Endothelial cell (in vitro differentiated cells): ENCODE measurements around the gene MB. TPM values are rescaled to one million over a fixed set of nuclear protein-coding genes. Genes with fewer than 3 reads are reported as not detected.

Experiments used
- DNase-seq: peaks from one replicate; pipeline ENCODE4 v3.0.0; 2021; ENCODE audit warnings: low spot score
- H3K27ac Mint-ChIP-seq: one replicate; pipeline ENCODE4 v1.8.0; 2021; ENCODE audit warnings: mixed read lengths, inconsistent platforms; ENCODE audit not compliant: unreplicated experiment
- H3K27me3 Mint-ChIP-seq: one replicate; pipeline ENCODE4 v1.8.0; 2021; ENCODE audit warnings: mild to moderate bottlenecking, moderate library complexity, mixed read lengths, inconsistent platforms; ENCODE audit not compliant: unreplicated experiment
- H3K36me3 Mint-ChIP-seq: one replicate; pipeline ENCODE4 v1.8.0; 2021; ENCODE audit warnings: mild to moderate bottlenecking, low read depth, mixed read lengths, inconsistent platforms; ENCODE audit not compliant: unreplicated experiment
- H3K4me1 Mint-ChIP-seq: one replicate; pipeline ENCODE4 v1.8.0; 2021; ENCODE audit warnings: mild to moderate bottlenecking, mixed read lengths, inconsistent platforms; ENCODE audit not compliant: unreplicated experiment
- H3K4me3 Mint-ChIP-seq: one replicate; pipeline ENCODE4 v1.8.0; 2021; ENCODE audit warnings: mild to moderate bottlenecking, mixed read lengths, inconsistent platforms; ENCODE audit not compliant: unreplicated experiment
- H3K9me3 Mint-ChIP-seq: one replicate; pipeline ENCODE4 v1.8.0; 2021; ENCODE audit warnings: mixed read lengths, inconsistent platforms; ENCODE audit not compliant: unreplicated experiment
- total RNA-seq: library from RNA; stranded (reverse); fragmentation: NEBNext Ultra II Directional; extraction: Animal tissue kit (Norgen Biotek cat#: 25700); gene quantifications from one replicate; pipeline ENCODE4 v1.2.1, GENCODE V29; 2021; ENCODE audit not compliant: unreplicated experiment
- TF ChIP-seq, protein P1 (sequence below): fragments of 200-600 bp; sonication (generic); IDR thresholded peaks from one replicate; pipeline ENCODE4 v1.5.0; 2021; ENCODE audit warnings: antibody characterized with exemption; ENCODE audit not compliant: unreplicated experiment

MB gene
- total RNA-seq, 1 donor from 2014 or later: not detected

DNA sequence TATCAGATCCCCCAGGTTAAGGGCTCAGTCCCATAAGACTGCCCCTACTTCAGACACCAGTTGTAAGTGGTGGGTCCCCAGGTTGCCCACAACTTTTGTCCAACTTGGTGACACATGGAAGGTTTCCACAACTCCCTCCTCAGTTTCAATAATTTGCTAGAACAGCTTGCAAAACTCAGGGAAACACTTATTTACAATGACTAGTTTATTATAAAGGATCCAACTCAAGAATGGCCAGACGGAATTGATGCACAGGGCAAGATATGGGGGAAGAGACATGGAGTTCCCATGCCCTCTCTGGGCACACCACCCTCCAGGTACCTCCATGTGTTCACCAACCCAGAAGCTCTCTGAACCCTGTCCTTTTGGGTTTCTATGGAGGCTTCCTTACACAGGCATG lies 36.7 kb upstream of the MB start:
- H3K27me3 Mint-ChIP-seq: no peaks in the 10 kb centered on the region
- H3K4me1 Mint-ChIP-seq: no peaks in the 10 kb centered on the region
- TF ChIP-seq, protein P1, sequence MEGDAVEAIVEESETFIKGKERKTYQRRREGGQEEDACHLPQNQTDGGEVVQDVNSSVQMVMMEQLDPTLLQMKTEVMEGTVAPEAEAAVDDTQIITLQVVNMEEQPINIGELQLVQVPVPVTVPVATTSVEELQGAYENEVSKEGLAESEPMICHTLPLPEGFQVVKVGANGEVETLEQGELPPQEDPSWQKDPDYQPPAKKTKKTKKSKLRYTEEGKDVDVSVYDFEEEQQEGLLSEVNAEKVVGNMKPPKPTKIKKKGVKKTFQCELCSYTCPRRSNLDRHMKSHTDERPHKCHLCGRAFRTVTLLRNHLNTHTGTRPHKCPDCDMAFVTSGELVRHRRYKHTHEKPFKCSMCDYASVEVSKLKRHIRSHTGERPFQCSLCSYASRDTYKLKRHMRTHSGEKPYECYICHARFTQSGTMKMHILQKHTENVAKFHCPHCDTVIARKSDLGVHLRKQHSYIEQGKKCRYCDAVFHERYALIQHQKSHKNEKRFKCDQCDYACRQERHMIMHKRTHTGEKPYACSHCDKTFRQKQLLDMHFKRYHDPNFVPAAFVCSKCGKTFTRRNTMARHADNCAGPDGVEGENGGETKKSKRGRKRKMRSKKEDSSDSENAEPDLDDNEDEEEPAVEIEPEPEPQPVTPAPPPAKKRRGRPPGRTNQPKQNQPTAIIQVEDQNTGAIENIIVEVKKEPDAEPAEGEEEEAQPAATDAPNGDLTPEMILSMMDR: no peak
- DNase-seq: no peak
- no peaks in the 10 kb centered on the region for H3K9me3 Mint-ChIP-seq
- no peak overlapping the region for H3K4me3 Mint-ChIP-seq
- H3K36me3 Mint-ChIP-seq: peaks cover 8% of the 10 kb centered on the region
- no peak overlapping the region for H3K27ac Mint-ChIP-seq

DNA sequence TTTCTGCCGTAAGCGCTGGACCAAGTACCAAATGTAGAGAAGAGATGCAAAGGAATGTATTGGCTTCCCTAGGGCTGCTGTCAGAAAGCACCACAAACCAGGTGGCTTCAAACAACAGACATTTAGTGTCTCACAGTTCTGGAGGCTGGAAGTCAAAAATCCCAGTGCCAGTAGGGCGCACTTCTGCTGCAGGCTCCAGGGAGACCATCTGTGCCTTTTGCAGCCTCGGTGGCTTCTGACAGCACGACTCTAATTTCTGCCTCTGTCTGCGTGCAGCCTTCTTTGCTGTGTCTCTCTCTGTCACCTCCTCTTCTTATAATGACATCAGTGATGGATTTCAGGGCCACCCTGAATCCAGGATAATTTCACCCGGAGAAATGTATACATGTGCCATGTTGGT lies 34.0 kb upstream of the MB start:
- Mint-ChIP-seq H3K36me3 (no peaks in the 10 kb centered on the region), H3K4me1 (peaks cover 5% of the 10 kb centered on the region), H3K9me3 (no peaks in the 10 kb centered on the region), H3K27ac (no peak overlapping the region), H3K4me3 (no peak overlapping the region), H3K27me3 (no peaks in the 10 kb centered on the region)
- no peak for DNase-seq
- TF ChIP-seq, protein P1: no peak

DNA sequence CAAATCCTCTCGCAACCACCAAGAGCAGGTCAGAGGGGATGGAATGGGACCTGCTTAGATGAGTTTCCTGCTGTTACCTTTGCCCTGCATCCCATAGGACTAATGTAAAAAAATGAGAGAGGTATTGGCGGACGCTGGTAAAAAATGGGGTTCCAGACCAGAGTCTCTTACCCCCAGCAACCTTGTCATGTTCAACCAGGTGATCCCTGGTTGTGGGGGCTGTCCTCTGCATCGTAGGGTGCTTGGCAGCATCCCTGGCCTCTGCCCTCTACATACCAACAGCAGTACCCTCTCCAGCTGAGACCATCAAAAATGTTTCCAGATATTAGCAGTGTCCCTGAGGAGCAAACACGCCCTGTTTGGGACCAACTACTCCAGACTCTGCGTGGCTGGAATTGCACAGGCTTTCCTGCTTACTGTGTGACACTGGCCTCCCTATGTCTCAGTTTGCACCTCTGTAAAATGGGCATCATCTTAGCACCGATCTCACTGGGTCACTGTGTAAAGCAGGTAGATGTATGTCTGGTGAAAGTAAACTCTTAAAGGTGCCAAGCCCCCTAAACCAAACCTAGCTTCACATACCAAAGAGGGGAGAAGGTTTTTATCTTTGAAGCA lies 32.6 kb upstream of the MB start:
- Mint-ChIP-seq H3K36me3 (no peaks in the 10 kb centered on the region), H3K4me3 (no peak overlapping the region), H3K27ac (no peak overlapping the region), H3K9me3 (no peaks in the 10 kb centered on the region), H3K4me1 (peaks cover 5% of the 10 kb centered on the region), H3K27me3 (no peaks in the 10 kb centered on the region)
- no peak for DNase-seq
- TF ChIP-seq, protein P1: no peak

DNA sequence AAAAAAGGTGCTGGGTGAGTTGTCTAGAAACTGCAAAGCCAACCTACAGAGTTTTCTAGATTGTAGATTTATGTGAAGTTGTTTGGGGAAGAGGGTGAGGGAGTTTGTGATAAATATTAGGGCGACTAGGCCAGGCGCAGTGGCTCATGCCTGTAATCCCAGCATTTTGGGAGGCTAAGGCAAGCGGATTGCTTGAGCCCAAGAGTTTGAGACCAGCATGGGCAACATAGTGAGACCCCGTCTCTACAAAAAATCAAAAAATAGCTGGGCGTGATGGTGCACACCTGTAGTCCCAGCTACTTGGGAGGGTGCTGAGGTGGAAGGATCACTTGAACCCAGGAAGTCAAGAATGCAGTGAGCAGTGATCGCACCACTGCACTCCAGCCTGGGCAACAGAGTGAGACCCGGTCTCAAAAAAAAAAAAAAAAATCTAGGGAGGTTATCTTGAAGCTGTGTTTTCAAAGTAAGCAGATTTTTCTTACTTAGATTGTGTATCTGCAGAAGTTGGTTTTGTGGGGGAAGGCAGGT lies 32.0 kb upstream of the MB start:
- no peak overlapping the region for H3K27ac Mint-ChIP-seq

More for the DNA sequence above, 32.0 kb upstream of the MB start:
- no peak for DNase-seq
- no peaks in the 10 kb centered on the region for H3K36me3 Mint-ChIP-seq
- peaks cover 5% of the 10 kb centered on the region for H3K4me1 Mint-ChIP-seq
- no peaks in the 10 kb centered on the region for H3K9me3 Mint-ChIP-seq
- TF ChIP-seq, protein P1: no peak
- H3K27me3 Mint-ChIP-seq: no peaks in the 10 kb centered on the region
- no peak overlapping the region for H3K4me3 Mint-ChIP-seq
